ENCODE measurements around the gene SLC16A5. TPM values are rescaled to one million over a fixed set of nuclear protein-coding genes. Genes with fewer than 3 reads are reported as not detected.

The SLC16A5 gene
- total RNA-seq, 3 donors from 2014 or later (not counting 1 experiment from before 2014, with no cell fraction given) = 6.3 to 11.2 (median 10.0) TPM

- Mint-ChIP-seq H3K9me3 (no peaks in the 10 kb centered on the region), H3K36me3 (peaks cover 10% of the 10 kb centered on the region)
- intact Hi-C loops (cut with micrococcal nuclease) = no loop called here
Measured at GRCh38 chr17:75063626-75064025, 24.1 kb upstream of the SLC16A5 start.

GRCh38 chr17:75064040-75064439, 23.7 kb upstream of the SLC16A5 start:
- no peak for ATAC-seq
- WGBS (ENCODE audit: insufficient coverage) = 96% methylated on average over 11 of the region's 11 CpGs
- peaks cover 5% of the 10 kb centered on the region for H3K4me1 ChIP-seq (ENCODE audit: control insufficient read depth, insufficient read depth, low read length)
- Mint-ChIP-seq H3K9me3 (no peaks in the 10 kb centered on the region), H3K4me3 (no peak overlapping the region), H3K36me3 (peaks cover 10% of the 10 kb centered on the region), H3K27me3 (ENCODE audit: low read depth in 2 of 2) (no peaks in the 10 kb centered on the region), H3K4me1 (peaks cover 0 to 6% of the 10 kb centered on the region in 2 donors), H3K27ac (no peak overlapping the region)
- no peak overlapping the region for H3K4me3 ChIP-seq (ENCODE audit: low read length)
- no peak for DNase-seq
- intact Hi-C loops (cut with micrococcal nuclease) = no loop called here
- no peaks in the 10 kb centered on the region for H3K9me3 ChIP-seq (ENCODE audit: control insufficient read depth, insufficient read depth, low read length)
- TF ChIP-seq CTCF (IDR thresholded peaks at IDR 0.05) = no peak
- H3K27ac ChIP-seq (ENCODE audit: low read length) = no peak overlapping the region
- H3K27me3 ChIP-seq (ENCODE audit: control insufficient read depth, insufficient read depth, low read length) = no peaks in the 10 kb centered on the region
- peaks cover 47% of the 10 kb centered on the region for H3K36me3 ChIP-seq (ENCODE audit: control insufficient read depth, insufficient read depth, low read length)

More at GRCh38 chr17:75063626-75064025, 24.1 kb upstream of the SLC16A5 start:
- Mint-ChIP-seq H3K4me3 (no peak overlapping the region), H3K27ac (no peak overlapping the region), H3K27me3 (ENCODE audit: low read depth in 2 of 2) (no peaks in the 10 kb centered on the region), H3K4me1 (peaks cover 0 to 6% of the 10 kb centered on the region in 2 donors)
- H3K4me3 ChIP-seq (ENCODE audit: low read length) = no peak overlapping the region
- no peaks in the 10 kb centered on the region for H3K27me3 ChIP-seq (ENCODE audit: control insufficient read depth, insufficient read depth, low read length)
- ATAC-seq = no peak
- 97% methylated on average over 3 of the region's 3 CpGs for WGBS (ENCODE audit: insufficient coverage)
- H3K9me3 ChIP-seq (ENCODE audit: control insufficient read depth, insufficient read depth, low read length) = no peaks in the 10 kb centered on the region
- TF ChIP-seq CTCF (IDR thresholded peaks at IDR 0.05) = no peak
- H3K27ac ChIP-seq (ENCODE audit: low read length) = no peak overlapping the region
- peaks cover 47% of the 10 kb centered on the region for H3K36me3 ChIP-seq (ENCODE audit: control insufficient read depth, insufficient read depth, low read length)
- peaks cover 5% of the 10 kb centered on the region for H3K4me1 ChIP-seq (ENCODE audit: control insufficient read depth, insufficient read depth, low read length)
- DNase-seq = no peak

GRCh38 chr17:75064460-75064859, 23.3 kb upstream of the SLC16A5 start:
- H3K4me3 ChIP-seq (ENCODE audit: low read length) = no peak overlapping the region
- no peak for DNase-seq
- H3K9me3 ChIP-seq (ENCODE audit: control insufficient read depth, insufficient read depth, low read length) = no peaks in the 10 kb centered on the region
- H3K36me3 ChIP-seq (ENCODE audit: control insufficient read depth, insufficient read depth, low read length) = peaks cover 45% of the 10 kb centered on the region
- Mint-ChIP-seq H3K9me3 (no peaks in the 10 kb centered on the region), H3K4me3 (no peak overlapping the region), H3K4me1 (peaks cover 0 to 6% of the 10 kb centered on the region in 2 donors), H3K36me3 (peaks cover 10% of the 10 kb centered on the region), H3K27ac (no peak overlapping the region), H3K27me3 (ENCODE audit: low read depth in 2 of 2) (no peaks in the 10 kb centered on the region)
- intact Hi-C loops (cut with micrococcal nuclease) = no loop called here
- peaks cover 5% of the 10 kb centered on the region for H3K4me1 ChIP-seq (ENCODE audit: control insufficient read depth, insufficient read depth, low read length)
- no peak overlapping the region for H3K27ac ChIP-seq (ENCODE audit: low read length)
- ATAC-seq = no peak
- TF ChIP-seq CTCF (IDR thresholded peaks at IDR 0.05) = no peak
- WGBS (ENCODE audit: insufficient coverage) = 95% methylated on average over 8 of the region's 8 CpGs
- H3K27me3 ChIP-seq (ENCODE audit: control insufficient read depth, insufficient read depth, low read length) = no peaks in the 10 kb centered on the region

- Histone ChIP-seq H3K36me3 (ENCODE audit: control insufficient read depth, insufficient read depth, low read length) (peaks cover 39% of the 10 kb centered on the region), H3K4me1 (ENCODE audit: control insufficient read depth, insufficient read depth, low read length) (peaks cover 5% of the 10 kb centered on the region), H3K9me3 (ENCODE audit: control insufficient read depth, insufficient read depth, low read length) (no peaks in the 10 kb centered on the region), H3K27me3 (ENCODE audit: control insufficient read depth, insufficient read depth, low read length) (no peaks in the 10 kb centered on the region), H3K4me3 (ENCODE audit: low read length) (no peak overlapping the region), H3K27ac (ENCODE audit: low read length) (no peak overlapping the region)
- H3K9me3 Mint-ChIP-seq = no peaks in the 10 kb centered on the region
- intact Hi-C loops (cut with micrococcal nuclease) = no loop called here
- no peak for TF ChIP-seq CTCF (IDR thresholded peaks at IDR 0.05)
- H3K4me1 Mint-ChIP-seq = peaks cover 0 to 6% of the 10 kb centered on the region in 2 donors
- H3K27me3 Mint-ChIP-seq (ENCODE audit: low read depth in 2 of 2) = no peaks in the 10 kb centered on the region
- no peak for ATAC-seq
- H3K4me3 Mint-ChIP-seq = no peak overlapping the region
- 98% methylated on average over 18 of the region's 18 CpGs for WGBS (ENCODE audit: insufficient coverage)
- H3K36me3 Mint-ChIP-seq = peaks cover 10% of the 10 kb centered on the region
- DNase-seq = no peak
- H3K27ac Mint-ChIP-seq = no peak overlapping the region
Measured at GRCh38 chr17:75064867-75065561, 22.7 kb upstream of the SLC16A5 start.

Measured in natural killer cell (primary cell).